ENCODE data around the gene CCHCR1. TPM values are rescaled to one million over a fixed set of nuclear protein-coding genes. Genes with fewer than 3 reads are reported as not detected.

The CCHCR1 gene
- total RNA-seq, 1 experiment from 2014 or later, result 8.6 TPM

DNA sequence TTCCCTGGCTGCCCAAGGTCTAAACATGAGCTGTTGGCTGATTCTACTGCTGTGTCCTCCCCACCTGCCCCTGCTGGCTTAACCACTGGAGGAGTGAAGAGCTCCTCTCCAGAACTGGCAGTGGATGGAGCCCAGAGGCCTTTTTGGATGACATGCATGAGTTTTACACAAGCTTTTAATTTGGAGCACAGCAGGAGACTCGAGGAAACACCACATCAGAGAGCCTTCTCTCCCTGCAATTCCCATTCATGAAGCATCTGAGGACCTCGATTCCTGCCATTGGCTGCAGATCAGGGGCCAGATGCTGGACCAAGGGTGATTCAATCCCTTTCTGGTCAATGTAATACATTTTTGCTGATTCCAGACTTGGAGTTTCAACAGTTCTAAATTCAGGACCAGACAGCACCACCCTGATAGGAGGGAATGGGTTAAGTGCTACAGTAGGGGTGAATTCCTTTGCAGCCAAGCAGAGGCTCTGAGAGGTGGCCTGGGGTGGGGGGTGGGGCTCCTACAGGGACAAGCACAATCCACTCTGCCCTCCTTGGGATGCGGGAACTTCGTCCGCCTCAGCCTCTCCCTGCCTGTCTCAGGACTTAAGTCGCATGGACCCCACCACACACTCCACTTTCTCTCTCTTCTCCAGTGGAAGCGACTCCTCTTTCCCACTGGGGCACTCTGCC lies 43.6 kb downstream of the CCHCR1 start:
- DNase-seq (ENCODE audit: extremely low read depth, low read depth), result no peak

DNA sequence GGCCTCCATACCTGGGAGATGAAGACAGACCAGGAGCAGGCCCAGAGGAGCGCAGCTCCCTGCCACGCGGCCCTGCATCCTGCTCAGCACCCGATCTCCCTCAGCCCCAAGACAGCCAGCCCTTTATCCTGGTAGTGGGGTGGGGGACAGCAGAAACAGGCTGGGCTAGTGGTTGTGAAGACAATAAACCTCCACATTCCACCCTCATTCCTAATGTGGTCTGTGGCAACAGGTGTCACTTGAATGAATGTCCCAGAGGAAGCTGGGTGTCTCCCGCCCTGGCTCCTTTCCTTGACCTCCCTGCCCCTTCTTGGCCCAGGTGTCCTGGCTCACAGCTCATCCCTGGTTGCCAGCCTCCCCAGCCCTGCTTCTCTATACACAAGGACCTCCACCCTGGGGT lies 45.1 kb downstream of the CCHCR1 start, which contains the start of gene C6orf15:
Gene C6orf15, minus strand, starts transcription at position 98 of the 400 bp plus-strand sequence. Its CDS starts 20 bp downstream, at position 78.
- no peak for DNase-seq (ENCODE audit: extremely low read depth, low read depth)

DNA sequence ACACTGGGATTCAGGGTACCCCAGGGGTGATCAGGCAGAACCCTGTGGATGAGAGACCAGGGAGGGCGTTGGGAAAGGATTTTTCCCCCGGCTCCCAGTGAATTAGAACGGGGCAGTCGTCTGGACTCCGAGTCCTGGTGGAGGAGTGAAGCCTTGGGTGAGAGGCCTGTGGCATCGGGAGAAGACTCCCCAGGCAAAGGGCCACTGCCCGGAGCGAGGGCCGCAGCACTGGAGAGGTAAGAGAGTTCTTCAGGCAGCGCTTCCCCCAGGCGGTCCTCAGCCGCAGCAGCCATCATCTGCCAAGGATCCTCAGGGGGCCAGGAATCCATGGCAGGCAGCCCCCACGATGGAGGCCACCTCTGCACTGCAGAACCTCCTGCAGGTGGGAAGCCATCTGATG lies 45.9 kb downstream of the CCHCR1 start:
- DNase-seq (ENCODE audit: extremely low read depth, low read depth), result no peak

DNA sequence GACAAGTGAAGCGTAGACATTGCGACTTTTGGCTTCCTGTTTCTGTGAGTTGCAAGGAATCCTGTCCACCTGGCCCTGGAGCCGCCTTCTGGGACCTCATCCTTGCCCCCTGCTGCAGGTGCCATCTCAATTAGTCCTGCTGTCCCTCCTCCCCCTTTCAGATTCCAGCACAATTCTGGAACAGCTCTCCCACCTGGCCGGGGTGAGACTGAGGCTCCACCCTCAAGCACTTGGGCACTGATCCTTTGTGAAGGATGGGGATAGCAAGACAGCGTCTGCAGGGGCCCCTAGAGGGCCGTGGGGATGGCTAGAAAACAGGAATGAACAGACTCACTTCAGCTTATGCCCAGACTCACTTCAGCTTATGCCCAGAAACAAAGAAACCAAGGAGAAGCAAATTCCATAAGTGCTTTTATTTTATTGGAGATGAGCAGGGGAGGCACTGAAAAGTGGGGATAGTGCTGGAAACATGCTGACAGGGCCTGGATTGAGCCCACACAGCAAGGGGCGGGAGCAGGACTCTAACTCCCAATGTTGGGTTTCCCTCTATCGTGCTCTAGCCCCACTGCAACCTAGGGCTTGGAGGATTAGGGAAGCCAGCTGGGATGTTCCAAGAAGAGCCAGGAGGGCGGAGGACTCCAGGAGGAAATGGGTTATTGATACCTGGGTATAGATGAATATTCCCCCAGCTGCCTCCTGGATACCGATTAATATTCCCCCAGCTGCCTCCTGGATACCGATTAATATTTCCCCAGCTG lies 46.6 kb downstream of the CCHCR1 start:
- DNase-seq (ENCODE audit: extremely low read depth, low read depth), result no peak

DNA sequence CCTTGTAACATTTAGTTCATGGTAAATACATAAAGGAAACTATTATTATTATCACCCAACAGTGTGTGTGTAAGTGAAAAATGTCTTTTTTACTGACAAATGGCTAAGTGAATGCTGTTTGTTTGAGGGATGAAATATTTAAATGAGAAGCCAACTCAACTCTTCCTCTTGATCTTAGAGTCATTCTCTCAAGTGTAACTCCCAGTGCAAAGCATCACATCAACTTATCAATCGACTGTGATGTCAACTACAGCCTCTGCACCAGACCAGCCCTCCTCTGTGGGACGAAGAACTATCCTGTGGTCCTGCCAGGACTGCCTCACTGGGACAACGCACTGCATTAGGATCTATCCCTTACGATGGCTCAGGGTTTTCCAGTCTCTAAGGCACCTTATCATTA lies 50.5 kb downstream of the CCHCR1 start:
- no peak for DNase-seq (ENCODE audit: extremely low read depth, low read depth)

DNA sequence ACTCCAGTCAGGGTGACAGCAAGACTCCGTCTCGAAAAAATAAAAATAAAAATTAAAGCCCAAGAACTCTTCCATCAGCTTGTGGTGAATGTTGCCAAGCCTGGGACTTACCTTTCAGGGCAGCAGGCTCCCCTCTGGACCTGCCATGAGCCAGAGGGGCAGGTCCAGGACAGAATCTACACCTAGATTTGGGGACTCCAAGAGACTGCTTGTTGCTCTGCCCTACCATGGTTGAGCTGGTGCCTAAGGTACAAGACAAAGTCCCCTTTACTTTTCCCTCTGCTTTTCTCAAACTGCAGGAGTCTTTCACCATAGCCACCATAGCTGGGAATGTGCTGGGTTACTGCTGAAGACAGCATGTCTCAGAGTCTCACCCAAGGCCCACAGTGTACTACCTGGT lies 54.5 kb downstream of the CCHCR1 start:
- DNase-seq (ENCODE audit: extremely low read depth, low read depth), result no peak

DNA sequence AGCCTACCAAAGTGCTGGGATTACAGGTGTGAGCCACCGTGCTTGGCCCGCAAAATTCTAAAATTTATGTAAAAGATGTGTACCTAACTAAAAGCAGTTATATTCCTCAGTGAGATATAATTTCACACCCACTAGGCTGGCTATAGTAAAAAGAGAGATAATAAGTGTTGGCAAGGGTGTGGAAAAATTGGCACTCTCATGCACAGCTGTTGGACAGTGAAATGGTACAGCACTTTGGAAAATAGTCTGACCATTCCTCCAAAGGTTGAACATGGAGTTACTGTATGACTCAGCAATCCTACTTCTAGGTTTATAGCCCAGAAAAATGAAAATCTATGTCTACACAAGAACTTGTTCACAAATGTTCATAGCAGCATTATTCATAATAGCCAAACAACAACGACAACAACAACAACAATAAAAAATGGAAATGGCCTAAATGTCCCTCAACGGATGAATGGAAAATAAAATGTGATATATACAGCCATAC lies 59.1 kb downstream of the CCHCR1 start:
- no peak for DNase-seq (ENCODE audit: extremely low read depth, low read depth)

DNA sequence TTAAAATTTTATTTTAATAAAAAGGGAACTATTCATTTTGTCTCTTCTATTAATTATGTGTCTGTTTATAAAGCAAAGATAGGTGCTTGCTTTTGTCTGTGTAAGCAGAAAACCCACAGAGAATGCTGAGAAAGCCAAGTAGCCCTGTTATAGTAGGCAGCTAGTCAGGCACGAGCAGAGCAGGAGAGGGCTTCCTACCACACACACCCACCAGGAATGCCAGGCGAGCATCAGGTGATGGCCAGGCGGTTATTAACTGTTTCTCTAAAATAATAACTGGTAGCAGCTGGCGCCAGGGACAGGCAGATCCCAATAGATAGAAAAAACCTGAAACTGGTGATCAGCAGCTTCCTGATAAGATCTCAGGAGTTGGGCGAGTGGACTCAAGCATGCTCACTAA lies 60.9 kb downstream of the CCHCR1 start:
- DNase-seq (ENCODE audit: extremely low read depth, low read depth), result no peak

DNA sequence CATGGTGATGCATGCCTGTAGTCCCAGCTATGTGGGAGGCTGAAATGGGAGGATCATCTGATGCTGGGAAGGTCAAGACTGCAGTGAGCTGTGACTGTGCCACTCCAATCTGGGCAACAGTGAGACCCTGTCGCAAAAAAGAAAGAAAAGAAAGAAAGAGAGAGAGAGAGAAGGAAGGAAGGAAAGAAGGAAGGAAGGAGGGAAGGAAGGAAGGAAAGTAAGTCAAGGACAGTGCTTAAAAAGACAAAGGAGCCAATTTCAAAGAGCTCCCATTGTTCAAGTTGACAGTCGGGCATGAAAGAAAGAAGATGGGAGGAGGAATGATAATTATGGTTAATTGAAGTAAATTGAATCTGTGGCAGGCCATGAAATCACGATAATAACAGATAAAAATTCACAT lies 61.4 kb downstream of the CCHCR1 start:
- DNase-seq (ENCODE audit: extremely low read depth, low read depth), result no peak

DNA sequence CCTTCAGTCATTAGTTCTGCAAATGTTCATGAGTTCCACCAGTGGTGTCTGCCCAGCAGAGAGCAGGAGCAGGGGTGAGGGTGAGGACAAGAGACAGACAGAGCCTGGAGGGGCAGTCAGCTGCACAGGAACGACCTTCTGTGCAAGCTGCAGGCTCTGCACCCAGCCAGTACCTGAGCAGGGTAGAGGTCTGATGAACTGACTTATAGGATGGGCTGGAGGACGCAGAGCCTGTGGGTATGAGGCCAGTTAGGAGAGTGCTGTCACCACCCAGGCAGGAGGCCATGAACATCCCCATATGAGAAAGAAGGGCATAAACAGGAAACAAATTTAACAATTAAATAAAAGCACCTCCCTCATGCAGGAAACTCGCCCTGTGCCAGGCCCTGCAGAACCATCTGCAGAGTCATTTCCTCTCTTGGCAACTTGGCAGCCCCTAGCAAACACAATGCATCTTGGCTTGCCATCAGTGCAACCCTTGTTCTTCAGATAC lies 63.2 kb downstream of the CCHCR1 start:
- no peak for DNase-seq (ENCODE audit: extremely low read depth, low read depth)

DNA sequence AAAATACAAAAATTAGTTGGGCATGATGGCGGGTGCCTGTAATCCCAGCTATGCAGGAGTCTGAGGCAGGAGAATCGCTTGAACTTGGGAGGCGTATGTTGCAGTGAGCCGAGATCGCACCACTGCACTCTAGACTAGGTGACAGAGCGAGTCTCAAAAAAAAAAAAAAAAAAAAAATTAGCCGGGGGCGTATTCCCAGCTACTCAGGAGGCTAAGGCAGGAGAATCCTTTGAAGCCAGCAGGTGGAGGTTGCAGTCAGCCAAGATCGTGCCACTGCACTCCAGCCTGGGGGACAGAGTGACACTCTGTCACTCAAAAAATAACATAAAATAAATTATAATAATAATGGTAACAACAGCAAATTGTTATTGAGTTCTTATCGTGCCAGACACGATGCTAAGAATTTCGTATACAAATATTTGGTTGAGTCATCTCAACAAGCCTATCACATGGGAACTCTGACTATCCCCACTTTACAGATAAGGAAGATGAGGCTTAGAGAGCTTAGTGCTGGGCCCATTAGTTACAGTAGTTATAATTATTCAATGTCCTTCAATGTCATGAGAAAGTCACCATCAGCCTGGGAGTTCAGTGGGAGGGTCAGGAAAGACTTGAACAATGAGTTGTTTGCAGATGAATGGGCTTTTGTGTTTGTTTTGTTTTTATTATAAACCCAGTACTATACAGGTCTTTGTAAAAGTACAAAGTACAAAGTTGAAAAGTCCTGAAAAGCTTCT lies 64.7 kb downstream of the CCHCR1 start:
- no peak for DNase-seq (ENCODE audit: extremely low read depth, low read depth)

Small RNAs within 50 kb of the gene (small RNA-seq; reads per million reads assigned to genes)
- gene POLR2LP1, result 0 reads per million in 2 experiments

Other genes starting within 250 kb of the CCHCR1 start
- gene GTF2H4, start 249.6 kb downstream of the CCHCR1 start, total RNA-seq (2014; rRNA removed; shearing (Covaris generic)), result 16.2 and 16.9 TPM in 2 replicates
- 17.7 and 24.6 TPM in 2 replicates for gene VARS2, start 243.6 kb downstream of the CCHCR1 start, total RNA-seq (2014; rRNA removed; shearing (Covaris generic))
- gene SFTA2, start 225.6 kb downstream of the CCHCR1 start, total RNA-seq (2014; rRNA removed; shearing (Covaris generic)), result not detected in 2 replicates
- gene MUCL3, start 216.8 kb downstream of the CCHCR1 start, total RNA-seq (2014; rRNA removed; shearing (Covaris generic)), result 0.15 TPM in 1 of 2 replicates, not detected in the other
- gene MUC21, start 174.1 kb downstream of the CCHCR1 start, total RNA-seq (2014; rRNA removed; shearing (Covaris generic)), result not detected in 2 replicates
- not detected in 2 replicates for gene MUC22, start 147.3 kb downstream of the CCHCR1 start, total RNA-seq (2014; rRNA removed; shearing (Covaris generic))
- not detected in 2 replicates for gene C6orf15, start 45.2 kb downstream of the CCHCR1 start, total RNA-seq (2014; rRNA removed; shearing (Covaris generic))
- gene PSORS1C1, start 43.0 kb downstream of the CCHCR1 start, total RNA-seq (2014; rRNA removed; shearing (Covaris generic)), result 0.09 and 0.37 TPM in 2 replicates
- not detected in 2 replicates for gene CDSN, start 37.4 kb downstream of the CCHCR1 start, total RNA-seq (2014; rRNA removed; shearing (Covaris generic))
- not detected in 2 replicates for gene PSORS1C2, start 18.7 kb downstream of the CCHCR1 start, total RNA-seq (2014; rRNA removed; shearing (Covaris generic))
- 5.6 and 5.8 TPM in 2 replicates for gene TCF19, start 787 bp upstream of the CCHCR1 start, total RNA-seq (2014; rRNA removed; shearing (Covaris generic))
- gene POU5F1, start 12.9 kb upstream of the CCHCR1 start, total RNA-seq (2014; rRNA removed; shearing (Covaris generic)), result not detected in 2 replicates
- 84.6 and 85.8 TPM in 2 replicates for gene HLA-C, start 114.3 kb upstream of the CCHCR1 start, total RNA-seq (2014; rRNA removed; shearing (Covaris generic))
- 125 and 133 TPM in 2 replicates for gene HLA-B, start 199.4 kb upstream of the CCHCR1 start, total RNA-seq (2014; rRNA removed; shearing (Covaris generic))
- gene MICA, start 245.8 kb upstream of the CCHCR1 start, total RNA-seq (2014; rRNA removed; shearing (Covaris generic)), result 13.7 and 15.2 TPM in 2 replicates